GM23338 (cell line): ENCODE measurements around the gene TTC23. TPM values are rescaled to one million over a fixed set of nuclear protein-coding genes. Genes with fewer than 3 reads are reported as not detected.

ENCODE experiments used
- ATAC-seq: fragments of 200-7000 bp; cut with Tn5 transposase; 3 replicates; pipeline ENCODE4 v1.9.1; 2020
- DNase-seq: peaks from one replicate; pipeline ENCODE4 v3.0.0-alpha.2; 2015; ENCODE audit warnings: low spot score
- H2AFZ ChIP-seq: fragments of 200-600 bp; sonication (generic); 2 replicates; pipeline ENCODE4 v1.8.0; 2016; ENCODE audit warnings: antibody characterized with exemption, mild to moderate bottlenecking, moderate library complexity
- H3F3A ChIP-seq: fragments of 200-600 bp; sonication (generic); replicated peaks from 2 replicates; pipeline ENCODE4 v1.8.0; 2017; ENCODE audit warnings: antibody characterized with exemption, mixed run types, low read depth
- H3K27ac ChIP-seq: fragments of 200-600 bp; sonication (generic); 2 replicates; pipeline ENCODE4 v1.6.1; 2016; ENCODE audit warnings: low read depth
- H3K27me3 ChIP-seq: fragments of 200-600 bp; sonication (generic); 2 replicates; pipeline ENCODE4 v1.8.0; 2016; ENCODE audit warnings: mild to moderate bottlenecking, mixed run types, moderate library complexity; ENCODE audit not compliant: insufficient read depth
- H3K36me3 ChIP-seq: fragments of 200-600 bp; sonication (generic); 2 replicates; pipeline ENCODE4 v1.8.0; 2016; ENCODE audit warnings: mild to moderate bottlenecking; ENCODE audit not compliant: insufficient read depth
- H3K4me1 ChIP-seq: fragments of 200-600 bp; sonication (generic); 2 replicates; pipeline ENCODE4 v1.8.0; 2016; ENCODE audit warnings: mild to moderate bottlenecking, moderate library complexity; ENCODE audit not compliant: insufficient read depth
- H3K4me2 ChIP-seq: fragments of 200-600 bp; sonication (generic); 2 replicates; pipeline ENCODE4 v1.7.1; 2017; ENCODE audit warnings: mixed run types
- H3K4me3 ChIP-seq: fragments of 200-600 bp; sonication (generic); 2 replicates; pipeline ENCODE4 v1.6.1; 2016; ENCODE audit warnings: mixed run types
- H3K79me2 ChIP-seq: fragments of 200-600 bp; sonication (generic); replicated peaks from 2 replicates; pipeline ENCODE4 v1.8.0; 2017; ENCODE audit warnings: mild to moderate bottlenecking; ENCODE audit not compliant: insufficient read depth
- H3K9me2 ChIP-seq: fragments of 200-600 bp; sonication (generic); 2 replicates; pipeline ENCODE4 v1.8.0; 2017; ENCODE audit not compliant: insufficient read depth
- H4K20me1 ChIP-seq: fragments of 200-600 bp; sonication (generic); replicated peaks from 2 replicates; pipeline ENCODE4 v1.8.0; 2017; ENCODE audit warnings: mild to moderate bottlenecking; ENCODE audit not compliant: insufficient read depth
- H3K27ac Mint-ChIP-seq: 2 replicates; pipeline ENCODE4 v1.8.0; 2020; ENCODE audit warnings: inconsistent platforms, mild to moderate bottlenecking, moderate library complexity, mixed read lengths
- H3K27me3 Mint-ChIP-seq: 3 replicates; pipeline ENCODE4 v1.8.0; 2022; ENCODE audit warnings: low read depth, mild to moderate bottlenecking, moderate library complexity, mixed read lengths, inconsistent platforms; ENCODE audit not compliant: insufficient read depth, poor library complexity
- H3K36me3 Mint-ChIP-seq: 3 replicates; pipeline ENCODE4 v1.8.0; 2021; ENCODE audit warnings: low read depth, mild to moderate bottlenecking, inconsistent platforms, moderate library complexity, mixed read lengths
- H3K4me1 Mint-ChIP-seq: 3 replicates; pipeline ENCODE4 v1.8.0; 2020; ENCODE audit warnings: mild to moderate bottlenecking, inconsistent platforms, mixed read lengths
- H3K4me3 Mint-ChIP-seq: 3 replicates; pipeline ENCODE4 v1.8.0; 2021; ENCODE audit warnings: moderate library complexity, mild to moderate bottlenecking, inconsistent platforms, mixed read lengths
- H3K9me3 Mint-ChIP-seq: 3 replicates; pipeline ENCODE4 v1.8.0; 2020; ENCODE audit warnings: moderate library complexity, mild to moderate bottlenecking, inconsistent platforms, mixed read lengths
- CREB1 ChIP-seq: fragments of 250-450 bp; sonication (Bioruptor Pico); IDR thresholded peaks from 2 replicates; pipeline ENCODE4 v1.5.0; 2020; ENCODE audit warnings: low read depth, mild to moderate bottlenecking, moderate library complexity
- EZH2phosphoT487 ChIP-seq: fragments of 200-600 bp; sonication (generic); IDR thresholded peaks from one replicate; pipeline ENCODE4 v1.8.1; 2018; ENCODE audit warnings: antibody characterized with exemption; ENCODE audit not compliant: unreplicated experiment
- JUNB ChIP-seq: IDR thresholded peaks from one replicate; pipeline ENCODE4 v1.6.1; 2016; ENCODE audit warnings: antibody characterized with exemption; ENCODE audit not compliant: unreplicated experiment
- NANOG ChIP-seq: IDR thresholded peaks from 2 replicates; pipeline ENCODE4 v1.6.1; 2016; ENCODE audit warnings: antibody characterized with exemption, borderline replicate concordance
- REST ChIP-seq: IDR thresholded peaks from one replicate; pipeline ENCODE4 v1.6.1; 2018; ENCODE audit warnings: antibody characterized with exemption; ENCODE audit not compliant: unreplicated experiment
- ZNF114 ChIP-seq: fragments of 250-450 bp; sonication (Bioruptor Pico); IDR thresholded peaks from 2 replicates; pipeline ENCODE4 v1.5.0; 2020; ENCODE audit warnings: mild to moderate bottlenecking, moderate library complexity
- polyA plus RNA-seq: library from polyadenylated mRNA; unstranded; fragments of >200 nt; fragmentation: Nextera tagmentation; extraction: Ambion mirVana; gene quantifications from 2 replicates; pipeline ENCODE4 v1.2.1, GENCODE V29; 2016
- total RNA-seq: library from RNA; depleted of rRNA; stranded (reverse); fragments of >200 nt; shearing (Covaris generic); gene quantifications from 2 replicates; pipeline ENCODE4 v1.2.3, GENCODE V29; 2014

TTC23 gene
- total and polyA plus RNA-seq, 2 experiments from 2014 or later, result 6.3 to 25.2 TPM

GRCh38 chr15:99257107-99257750 is 7.8 kb upstream of the TTC23 start:
- Histone ChIP-seq H3K36me3 (no peaks in the 10 kb centered on the region), H3K79me2 (0 out of 2 replicates have a peak, but pooled peaks cover 3% of the 10 kb centered on the region), H4K20me1 (no peaks in the 10 kb centered on the region), H2AFZ (no peak overlapping the region), H3K9me2 (no peaks in the 10 kb centered on the region), H3F3A (no peaks in the 10 kb centered on the region), H3K27ac (no peak overlapping the region), H3K4me2 (no peak overlapping the region), H3K4me3 (no peak overlapping the region), H3K4me1 (no peaks in the 10 kb centered on the region), H3K27me3 (no peaks in the 10 kb centered on the region)
- H3K4me1 Mint-ChIP-seq, result peaks cover 13% of the 10 kb centered on the region
- ATAC-seq (no peak), DNase-seq (no peak)
- H3K4me3 Mint-ChIP-seq, result no peak overlapping the region
- no peak overlapping the region for H3K27ac Mint-ChIP-seq
- H3K36me3 Mint-ChIP-seq, result peaks cover 4% of the 10 kb centered on the region; the same call in 1 of the 3 replicates
- no peaks in the 10 kb centered on the region for H3K9me3 Mint-ChIP-seq
- TF ChIP-seq CREB1 (CRISPR knock-in tag) (no peak), REST (no peak), NANOG (no peak)
- peaks cover 3% of the 10 kb centered on the region for H3K27me3 Mint-ChIP-seq

- Histone ChIP-seq H3K4me3 (no peak overlapping the region), H4K20me1 (no peaks in the 10 kb centered on the region), H3K79me2 (peaks cover 8% of the 10 kb centered on the region; the same call in 1 of the 2 replicates), H3K4me2 (no peak overlapping the region), H3F3A (peaks cover 5% of the 10 kb centered on the region; the same call in 1 of the 2 replicates), H3K9me2 (no peaks in the 10 kb centered on the region), H3K27me3 (no peaks in the 10 kb centered on the region), H3K36me3 (no peaks in the 10 kb centered on the region), H3K27ac (no peak overlapping the region), H3K4me1 (peaks cover 2% of the 10 kb centered on the region; the same call in 1 of the 2 replicates), H2AFZ (no peak overlapping the region)
- no peak for DNase-seq
- no peak overlapping the region for H3K27ac Mint-ChIP-seq
- no peaks in the 10 kb centered on the region for H3K9me3 Mint-ChIP-seq
- peaks cover 15% of the 10 kb centered on the region for H3K4me1 Mint-ChIP-seq
- no peak overlapping the region for H3K4me3 Mint-ChIP-seq
- no peak for ATAC-seq
- H3K36me3 Mint-ChIP-seq, result peaks cover 4% of the 10 kb centered on the region; the same call in 1 of the 3 replicates
- peaks cover 3% of the 10 kb centered on the region for H3K27me3 Mint-ChIP-seq
- TF ChIP-seq ZNF114 (no peak), EZH2phosphoT487 (no peak), CREB1 (CRISPR knock-in tag) (no peak), REST (no peak), JUNB (no peak), NANOG (no peak)
Measured at GRCh38 chr15:99253381-99254090, 4.2 kb upstream of the TTC23 start.
